ENCODE measurements around the gene PLEKHG2.

- TF ChIP-seq CTCF (conservative IDR thresholded peaks at IDR 0.05; ENCODE audit: low read length) (peak; percentile 99), EZH2phosphoT487 (IDR thresholded peaks at IDR 0.05; ENCODE audit: borderline replicate concordance) (no peak)
These were observed 703 bp upstream of the PLEKHG2 start for GRCh38 chr19:39411832-39412099.

Measured in Loucy (cell line).